Thyroid gland (tissue), 4 donors: ENCODE results near the gene SLC17A1.

Experiments
- POLR2A ChIP-seq, 2 donors: fragments of 450-650 bp; IDR thresholded peaks; one replicate each; pipeline ENCODE4 v1.6.1; 2017; ENCODE audit warnings: antibody characterized with exemption in 2 of 2, mild to moderate bottlenecking in 2 of 2, moderate library complexity in 1 of 2
- TF ChIP-seq, protein P1 (sequence below), 6 experiments: fragments of 200-600 bp in 3 of 6; fragments of 450-650 bp in 3 of 6; sonication (generic) in 3 of 6; IDR thresholded peaks; one replicate each; pipeline ENCODE4 v1.5.1; 2016 to 2019; ENCODE audit warnings: antibody characterized with exemption in 6 of 6, mild to moderate bottlenecking in 2 of 6, inconsistent platforms in 1 of 6, moderate library complexity in 1 of 6

DNA sequence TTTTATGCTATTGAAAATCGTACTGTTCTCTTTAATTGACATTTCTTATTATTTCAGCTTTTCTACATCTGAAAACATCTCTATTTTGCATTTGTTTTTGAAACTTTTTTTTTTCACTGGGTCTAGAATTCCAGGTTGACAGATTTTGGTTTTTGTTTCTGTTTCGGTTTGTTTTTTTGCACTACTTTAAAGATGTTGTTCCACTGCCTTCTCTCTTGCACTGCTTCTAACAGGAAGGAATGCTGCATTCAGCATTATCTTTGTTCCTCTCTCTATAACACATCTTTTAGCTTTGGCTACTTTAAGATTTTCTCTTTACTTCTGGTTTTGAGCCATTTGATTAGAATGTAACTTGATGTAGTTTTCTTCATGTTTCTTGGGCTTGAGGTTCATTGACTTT is 20.1 kb upstream of the SLC17A1 start:
- TF ChIP-seq, protein P1, sequence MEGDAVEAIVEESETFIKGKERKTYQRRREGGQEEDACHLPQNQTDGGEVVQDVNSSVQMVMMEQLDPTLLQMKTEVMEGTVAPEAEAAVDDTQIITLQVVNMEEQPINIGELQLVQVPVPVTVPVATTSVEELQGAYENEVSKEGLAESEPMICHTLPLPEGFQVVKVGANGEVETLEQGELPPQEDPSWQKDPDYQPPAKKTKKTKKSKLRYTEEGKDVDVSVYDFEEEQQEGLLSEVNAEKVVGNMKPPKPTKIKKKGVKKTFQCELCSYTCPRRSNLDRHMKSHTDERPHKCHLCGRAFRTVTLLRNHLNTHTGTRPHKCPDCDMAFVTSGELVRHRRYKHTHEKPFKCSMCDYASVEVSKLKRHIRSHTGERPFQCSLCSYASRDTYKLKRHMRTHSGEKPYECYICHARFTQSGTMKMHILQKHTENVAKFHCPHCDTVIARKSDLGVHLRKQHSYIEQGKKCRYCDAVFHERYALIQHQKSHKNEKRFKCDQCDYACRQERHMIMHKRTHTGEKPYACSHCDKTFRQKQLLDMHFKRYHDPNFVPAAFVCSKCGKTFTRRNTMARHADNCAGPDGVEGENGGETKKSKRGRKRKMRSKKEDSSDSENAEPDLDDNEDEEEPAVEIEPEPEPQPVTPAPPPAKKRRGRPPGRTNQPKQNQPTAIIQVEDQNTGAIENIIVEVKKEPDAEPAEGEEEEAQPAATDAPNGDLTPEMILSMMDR (IDR thresholded peaks at IDR 0.05) = no peak
- TF ChIP-seq POLR2A (IDR thresholded peaks at IDR 0.05) = no peak
